CD4-positive, alpha-beta T cell treated with Interferon alpha-2 for 1 hour (primary cell): ENCODE data around the gene ECM1.
A peak's percentile ranks its signal among the peaks of the same experiment; 100 is the strongest.

Source experiments
- DNase-seq, 2 donors: peaks; one replicate each; pipeline ENCODE4 v3.0.0-alpha.2; 2020 to 2022

ECM1 gene

DNA sequence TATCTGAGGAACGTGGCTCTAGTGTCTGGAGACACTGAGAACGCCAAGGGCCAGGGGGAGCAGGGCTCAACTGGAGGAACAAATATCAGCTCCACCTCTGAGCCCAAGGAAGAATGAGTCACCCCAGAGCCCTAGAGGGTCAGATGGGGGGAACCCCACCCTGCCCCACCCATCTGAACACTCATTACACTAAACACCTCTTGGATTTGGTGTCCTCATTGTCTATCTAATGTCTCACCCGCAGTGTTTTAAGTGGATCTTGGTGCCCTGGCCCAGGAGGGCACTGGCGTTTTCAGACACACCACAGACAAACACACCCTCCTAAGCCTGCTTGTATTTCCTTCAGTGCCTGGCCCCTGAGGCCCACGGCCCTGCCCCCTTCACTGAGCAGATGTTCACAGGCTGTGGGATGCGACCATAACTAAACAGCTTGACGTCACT lies 5.5 kb downstream of the ECM1 start:
- DNase-seq, result no peak

DNA sequence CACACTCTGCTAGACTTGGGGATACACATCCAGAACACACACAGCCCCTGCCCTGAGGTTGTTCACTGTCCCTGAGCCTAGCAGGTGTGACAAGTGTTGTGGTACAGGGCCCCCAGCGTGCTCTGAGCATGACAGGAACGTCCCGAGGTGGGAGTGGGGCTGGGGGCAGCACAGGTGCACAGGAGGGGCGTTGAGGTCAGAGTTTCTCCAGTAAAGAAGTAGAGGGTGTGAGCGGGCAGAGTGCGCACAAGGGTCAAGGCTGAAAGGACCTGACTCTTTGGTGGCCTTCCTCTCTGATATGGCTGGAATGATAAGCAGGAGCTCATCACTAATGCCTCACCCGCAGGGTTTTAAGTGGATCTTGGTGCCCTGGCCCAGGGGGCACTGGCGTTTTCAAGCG lies 6.4 kb downstream of the ECM1 start:
- DNase-seq, result no peak

DNA sequence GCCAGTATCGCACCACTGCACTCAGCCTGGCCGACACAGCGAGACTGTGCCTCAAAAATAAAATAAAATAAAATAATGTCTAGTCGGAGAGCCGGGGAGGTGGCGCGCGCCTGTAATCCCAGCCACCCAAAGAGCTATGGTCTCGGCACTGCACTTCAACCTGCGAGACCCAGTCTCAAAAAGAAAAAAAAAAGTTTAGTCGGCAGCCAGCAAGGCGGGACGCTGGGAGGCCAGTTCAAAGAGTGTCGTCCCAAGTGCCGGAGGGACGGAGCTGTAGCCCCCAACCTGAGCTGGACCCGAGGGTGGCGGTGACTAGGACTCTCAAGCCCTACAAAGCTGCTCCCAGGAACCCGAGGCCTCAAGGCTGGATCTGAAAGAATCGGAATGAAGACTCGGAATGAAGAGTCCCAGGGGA lies 7.0 kb downstream of the ECM1 start:
- DNase-seq, result no peak

DNA sequence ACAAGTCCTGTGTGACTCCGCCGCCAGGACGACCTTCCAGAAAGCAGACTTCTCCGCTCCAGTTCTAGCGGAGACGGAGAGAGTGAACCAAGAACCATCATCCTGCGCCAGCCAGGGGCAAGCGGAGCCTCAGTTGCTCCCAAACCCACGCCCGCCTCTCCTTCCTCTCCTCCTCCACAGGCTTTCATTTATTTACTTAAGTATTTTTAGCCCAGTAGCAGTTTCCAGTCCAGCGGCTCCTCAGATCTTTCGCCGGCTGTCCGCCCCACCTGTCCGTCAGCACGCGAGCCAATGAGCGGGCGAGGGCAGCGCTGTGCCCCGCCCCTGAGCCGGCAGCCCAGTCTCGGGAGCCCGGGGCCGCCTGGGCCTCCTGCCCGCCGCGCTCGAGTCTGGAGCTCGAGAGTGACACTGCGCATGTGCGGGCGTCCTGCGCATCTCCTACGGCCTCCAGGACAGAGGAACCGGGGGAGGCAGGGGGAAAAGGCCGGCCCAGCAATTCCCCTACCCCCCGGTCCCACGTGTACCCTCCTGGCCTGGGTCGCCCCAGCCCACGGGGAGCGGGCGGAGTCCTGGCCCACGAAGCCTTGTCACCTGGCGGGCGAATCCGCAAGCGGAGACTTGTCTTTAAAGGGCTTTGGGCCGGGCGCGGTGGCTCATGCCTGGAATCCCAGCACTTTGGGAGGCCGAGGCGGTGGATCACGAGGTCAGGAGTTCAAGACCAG lies 7.6 kb downstream of the ECM1 start, which contains the start of gene FALEC:
FALEC (plus strand) TSS at position 425 of the 722 bp plus-strand sequence.
- DNase-seq, result peak; percentile 93 to 94

DNA sequence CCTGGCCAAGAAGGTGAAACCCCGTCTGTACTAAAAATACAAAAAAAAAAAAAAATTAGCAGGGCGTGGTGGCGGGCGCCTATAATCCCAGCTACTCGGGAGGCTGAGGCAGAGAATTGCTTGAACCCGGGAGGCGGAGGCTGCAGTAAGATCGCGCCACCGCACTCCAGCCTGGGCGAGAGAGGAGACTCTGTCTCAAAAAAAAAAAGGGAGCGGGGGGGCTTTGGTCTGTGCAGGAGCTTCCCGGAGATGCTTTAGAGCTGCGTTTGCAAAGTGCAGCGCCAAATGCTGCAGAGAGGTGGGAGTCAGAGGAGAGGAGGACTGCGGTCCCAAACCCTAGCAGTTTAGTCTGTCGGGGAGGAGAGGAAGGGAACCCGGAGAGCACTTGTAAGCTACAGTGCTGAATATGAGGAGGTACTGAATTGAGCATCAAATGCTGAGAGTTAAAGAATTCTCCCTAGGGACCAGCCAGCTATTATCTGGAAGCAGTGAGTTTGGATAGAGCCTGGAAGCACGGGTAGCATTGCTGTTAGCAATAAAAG lies 8.2 kb downstream of the ECM1 start:
- no peak for DNase-seq

DNA sequence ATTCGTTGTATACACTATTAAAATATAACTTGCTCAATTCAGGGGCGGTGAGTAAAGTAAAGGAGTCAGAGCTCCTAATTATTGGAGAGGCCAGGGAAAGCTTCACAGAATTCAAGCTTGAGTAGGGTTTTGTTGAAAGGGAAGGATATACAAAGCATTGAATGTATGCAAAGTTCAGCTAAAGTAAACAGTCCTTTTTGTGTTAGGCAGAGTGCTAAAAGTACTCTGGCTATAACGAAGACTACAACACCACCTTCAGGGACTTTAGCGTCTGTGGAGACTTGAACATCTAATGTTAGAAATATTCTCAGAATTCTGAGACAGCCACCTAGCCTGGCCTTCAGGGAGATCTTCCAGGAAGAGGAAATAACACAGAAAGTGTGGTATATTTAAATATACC lies 8.7 kb downstream of the ECM1 start:
- peak in 1 of 2 donors; percentile 16 for DNase-seq

DNA sequence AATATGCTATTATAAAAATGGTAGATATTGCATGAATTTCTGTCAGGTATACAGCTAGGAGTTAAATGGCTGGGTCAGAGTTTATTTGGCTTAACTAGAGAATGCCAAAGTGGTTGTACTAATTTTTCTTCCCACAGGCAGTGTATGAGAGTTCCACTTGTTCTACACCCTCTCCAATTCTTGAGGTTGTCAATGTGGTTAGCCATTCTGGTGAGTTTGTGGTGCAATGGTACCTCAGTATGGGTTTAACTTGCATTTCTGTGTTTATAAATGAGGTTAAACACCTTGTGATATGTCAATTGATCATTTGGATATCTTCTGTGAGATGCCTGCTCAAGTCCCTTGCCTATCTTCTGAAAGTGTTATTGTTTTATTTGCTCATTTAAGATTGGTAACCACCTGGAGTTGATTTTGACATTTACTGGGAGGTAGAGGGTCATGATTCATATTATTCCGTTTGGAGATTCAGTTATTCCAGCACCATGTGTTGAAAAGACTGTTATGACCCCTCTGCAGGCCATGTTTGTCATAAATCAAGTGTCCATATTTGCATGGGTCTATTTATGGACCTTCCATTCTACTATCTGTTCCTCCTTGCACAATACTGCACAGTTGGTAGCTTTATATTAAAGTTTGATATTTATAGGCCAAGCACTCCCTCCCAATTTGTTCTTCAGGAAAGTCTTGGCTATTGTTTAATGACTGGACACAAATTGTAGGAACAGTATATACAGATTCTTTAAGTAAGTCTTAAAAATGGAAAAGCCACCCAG lies 13.5 kb downstream of the ECM1 start:
- DNase-seq, result no peak

DNA sequence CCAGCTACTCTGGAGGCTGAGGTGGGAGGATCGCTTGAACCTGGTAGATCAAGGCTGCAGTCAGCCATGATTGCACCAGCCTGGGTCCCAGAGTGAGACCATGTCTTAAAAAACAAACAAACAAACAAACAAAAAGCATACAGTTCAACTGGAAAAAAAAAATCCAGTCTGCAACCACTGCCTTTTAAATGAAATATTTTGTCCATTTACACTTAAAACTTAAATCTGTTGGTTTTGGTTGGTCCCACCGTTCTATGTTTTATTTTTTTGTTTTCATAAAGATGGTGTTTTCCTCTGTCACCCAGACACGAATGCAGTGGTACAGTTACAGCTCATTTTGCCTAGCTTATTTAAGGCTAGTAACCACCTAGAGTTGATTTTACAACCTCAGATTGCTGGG lies 17.4 kb downstream of the ECM1 start:
- no peak for DNase-seq

DNA sequence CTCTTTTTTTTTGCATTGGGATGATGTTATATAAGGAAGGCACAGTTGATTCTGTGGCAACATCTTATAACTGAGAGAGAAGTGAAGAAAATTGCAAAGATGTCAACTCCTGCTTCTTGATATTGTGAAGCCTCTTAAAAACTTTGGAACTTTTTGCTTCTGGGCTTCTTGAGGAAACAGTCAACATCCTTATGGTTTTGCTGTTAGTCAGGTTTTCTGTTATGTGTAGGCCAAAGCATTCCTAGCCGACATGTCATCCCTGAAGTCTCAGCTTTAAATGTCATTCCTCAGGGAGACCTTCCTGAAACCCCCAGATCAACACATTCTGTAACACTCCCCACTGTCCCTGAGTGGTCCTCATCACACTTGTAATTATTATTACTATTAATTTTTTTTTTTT lies 20.3 kb downstream of the ECM1 start:
- no peak for DNase-seq

DNA sequence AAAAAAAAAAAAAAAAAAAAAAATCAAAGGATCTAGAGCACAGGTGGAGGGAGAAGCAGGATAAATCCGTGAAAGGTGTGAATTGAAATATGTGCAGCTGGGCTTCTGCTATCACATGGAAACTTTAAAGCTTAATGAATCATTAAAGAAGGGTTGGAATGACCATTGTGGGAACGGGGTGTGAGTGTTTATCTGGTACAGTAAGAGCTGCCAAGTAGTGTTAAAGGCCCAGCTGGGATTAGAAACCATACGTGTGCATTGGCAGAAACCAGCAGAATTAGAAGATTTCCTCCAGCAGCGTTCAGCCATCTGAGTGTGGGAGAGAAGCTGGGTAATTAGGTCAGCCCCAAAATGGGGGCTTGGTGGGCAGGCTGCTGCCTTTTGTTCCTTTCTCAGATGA lies 21.1 kb downstream of the ECM1 start:
- DNase-seq, result no peak

DNA sequence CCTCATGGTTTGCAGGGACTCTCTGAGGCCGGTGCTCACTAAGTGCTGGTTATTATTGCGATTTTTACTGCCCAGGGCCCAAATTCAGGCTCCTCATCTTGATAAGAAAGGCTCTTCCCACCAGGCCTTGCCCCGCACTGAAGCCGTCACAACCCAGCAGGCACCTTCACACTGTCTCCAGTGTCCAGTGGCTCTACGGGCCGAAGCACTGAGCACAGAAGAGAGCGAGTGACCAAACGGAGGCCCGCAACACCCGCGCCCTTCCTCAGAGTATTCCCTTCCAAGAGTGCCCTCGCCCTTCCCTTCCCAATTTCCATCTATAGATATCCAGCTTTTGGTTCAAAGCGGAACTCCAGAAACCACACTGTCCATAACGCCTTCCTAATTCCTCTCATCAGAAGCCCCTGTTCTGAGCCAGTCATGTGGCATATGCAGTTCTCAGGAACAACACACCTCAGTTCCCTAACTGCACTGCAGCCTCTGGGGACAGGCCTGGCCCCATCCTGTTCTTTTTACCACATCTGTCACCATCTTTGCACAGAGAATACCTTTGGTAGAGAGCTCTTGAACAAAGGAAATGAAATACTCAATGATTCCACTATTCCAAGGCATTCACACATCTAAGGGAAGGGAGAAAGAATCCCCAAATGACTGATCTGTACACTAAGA lies 22.7 kb downstream of the ECM1 start:
- no peak for DNase-seq

DNA sequence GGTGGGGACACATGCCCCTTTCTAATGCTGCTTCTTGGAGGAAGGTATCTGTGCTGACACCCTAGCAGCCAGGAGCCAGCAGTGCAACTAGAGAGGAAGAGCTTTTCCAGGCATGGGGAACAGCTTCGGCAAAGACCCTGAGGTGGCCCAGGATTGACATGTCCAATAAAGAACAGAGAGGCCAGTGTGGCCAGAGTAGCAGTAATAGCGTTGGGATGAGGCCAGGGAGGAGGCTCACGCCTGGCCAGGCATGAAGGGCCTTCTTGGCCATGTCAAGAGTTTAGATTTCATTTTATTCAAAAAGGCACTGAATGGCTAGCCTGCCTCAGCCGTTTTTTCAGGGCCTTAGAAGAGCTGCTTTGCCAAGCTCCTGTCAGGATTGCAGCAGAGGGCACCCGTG lies 25.0 kb downstream of the ECM1 start:
- no peak for DNase-seq

DNA sequence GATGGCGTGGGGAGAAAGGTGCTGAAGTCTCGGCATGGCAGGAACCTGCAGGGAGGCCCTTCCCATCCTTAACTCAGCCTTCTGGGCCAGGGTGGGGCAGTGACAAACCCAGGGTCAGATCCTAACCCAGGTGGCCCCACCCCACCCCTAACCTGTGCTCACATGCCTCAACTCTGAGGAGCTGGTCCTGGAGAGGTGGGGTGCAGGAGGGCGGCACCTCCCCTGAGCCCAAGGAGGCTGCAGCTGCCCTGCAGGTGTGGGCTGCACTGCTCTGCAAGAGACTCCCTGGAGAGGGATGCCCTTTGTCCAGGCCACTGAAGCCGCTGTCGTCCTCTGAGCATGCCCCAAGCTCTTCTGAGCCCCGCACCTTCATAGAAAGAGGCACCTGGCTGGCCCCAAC lies 26.1 kb downstream of the ECM1 start:
- no peak for DNase-seq

DNA sequence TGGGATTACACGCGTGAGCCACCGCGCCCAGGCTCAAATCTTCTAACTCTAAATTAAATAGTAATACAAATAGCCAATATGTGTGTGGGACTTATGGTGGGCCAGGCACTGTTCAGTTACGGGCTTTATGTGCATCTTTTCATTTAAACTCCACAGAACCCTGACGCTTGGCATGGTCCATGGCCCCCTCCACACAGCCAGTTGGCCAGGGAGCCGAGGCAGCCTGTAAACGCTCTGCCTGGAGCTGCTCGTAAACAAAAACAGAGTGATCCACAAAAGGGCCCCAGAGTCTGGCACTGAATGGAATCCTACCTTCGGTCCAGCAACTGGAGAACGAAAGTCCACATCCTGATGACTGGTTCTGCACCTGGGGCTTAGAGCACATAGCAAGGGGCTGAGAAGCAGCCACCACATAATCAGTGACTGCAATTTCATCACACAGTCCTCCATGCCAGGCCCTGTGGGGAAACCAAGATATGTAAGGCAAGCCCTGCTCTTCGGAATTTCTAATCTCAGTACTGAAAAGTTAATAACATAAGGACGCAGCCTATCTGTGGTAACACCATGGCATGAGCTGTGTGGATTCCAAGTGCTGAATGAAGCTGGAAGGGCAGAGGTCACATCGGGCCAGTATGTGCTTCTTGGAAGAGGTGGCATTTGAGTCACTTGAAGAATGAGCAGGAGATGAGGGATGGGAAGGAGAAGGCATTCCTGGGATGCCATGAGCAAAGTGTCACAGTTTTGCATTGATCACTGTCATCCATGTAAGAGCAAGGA lies 27.8 kb downstream of the ECM1 start:
- no peak for DNase-seq

DNA sequence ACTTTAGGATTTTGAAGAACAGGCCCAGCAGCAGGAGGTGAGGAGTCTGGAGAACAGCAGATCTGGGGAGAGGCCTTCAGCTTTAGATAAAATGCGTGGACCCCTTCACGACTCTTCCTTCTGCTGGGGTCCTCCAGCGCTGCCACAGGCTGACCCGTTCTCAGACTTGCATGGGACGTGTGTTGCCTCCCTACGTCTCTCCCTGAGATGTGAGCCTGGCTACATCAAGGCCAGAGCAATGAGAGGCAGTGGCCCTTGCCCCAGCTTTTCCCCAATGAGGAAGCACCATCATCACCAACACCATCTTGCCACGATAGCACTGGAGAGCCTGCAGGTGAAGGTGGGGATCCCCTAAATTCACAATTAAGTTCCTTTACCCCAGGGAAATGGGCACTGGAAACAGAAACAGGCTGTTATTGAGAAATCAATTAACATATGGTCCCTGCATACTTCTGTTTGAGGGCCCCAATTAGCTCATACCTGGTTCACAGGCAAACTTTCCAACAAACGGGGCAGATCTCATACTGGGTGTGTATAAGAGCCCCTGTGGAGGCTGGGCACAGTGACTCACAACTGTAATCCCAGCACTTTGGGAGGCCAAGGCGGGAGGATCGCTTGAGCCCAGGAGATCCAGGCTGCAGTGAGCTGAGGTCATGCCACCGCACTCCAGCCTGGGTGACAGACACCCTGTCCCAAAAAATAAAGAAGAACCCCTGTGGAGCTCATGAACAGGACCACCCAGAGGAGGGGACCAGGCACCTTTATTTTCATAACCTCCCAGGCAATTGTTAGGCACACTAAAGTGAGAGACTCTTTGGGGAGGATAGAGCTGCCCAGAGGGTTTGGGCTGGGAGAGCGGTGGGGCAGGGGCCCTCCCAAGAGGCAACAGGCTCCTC lies 29.2 kb downstream of the ECM1 start:
- no peak for DNase-seq

DNA sequence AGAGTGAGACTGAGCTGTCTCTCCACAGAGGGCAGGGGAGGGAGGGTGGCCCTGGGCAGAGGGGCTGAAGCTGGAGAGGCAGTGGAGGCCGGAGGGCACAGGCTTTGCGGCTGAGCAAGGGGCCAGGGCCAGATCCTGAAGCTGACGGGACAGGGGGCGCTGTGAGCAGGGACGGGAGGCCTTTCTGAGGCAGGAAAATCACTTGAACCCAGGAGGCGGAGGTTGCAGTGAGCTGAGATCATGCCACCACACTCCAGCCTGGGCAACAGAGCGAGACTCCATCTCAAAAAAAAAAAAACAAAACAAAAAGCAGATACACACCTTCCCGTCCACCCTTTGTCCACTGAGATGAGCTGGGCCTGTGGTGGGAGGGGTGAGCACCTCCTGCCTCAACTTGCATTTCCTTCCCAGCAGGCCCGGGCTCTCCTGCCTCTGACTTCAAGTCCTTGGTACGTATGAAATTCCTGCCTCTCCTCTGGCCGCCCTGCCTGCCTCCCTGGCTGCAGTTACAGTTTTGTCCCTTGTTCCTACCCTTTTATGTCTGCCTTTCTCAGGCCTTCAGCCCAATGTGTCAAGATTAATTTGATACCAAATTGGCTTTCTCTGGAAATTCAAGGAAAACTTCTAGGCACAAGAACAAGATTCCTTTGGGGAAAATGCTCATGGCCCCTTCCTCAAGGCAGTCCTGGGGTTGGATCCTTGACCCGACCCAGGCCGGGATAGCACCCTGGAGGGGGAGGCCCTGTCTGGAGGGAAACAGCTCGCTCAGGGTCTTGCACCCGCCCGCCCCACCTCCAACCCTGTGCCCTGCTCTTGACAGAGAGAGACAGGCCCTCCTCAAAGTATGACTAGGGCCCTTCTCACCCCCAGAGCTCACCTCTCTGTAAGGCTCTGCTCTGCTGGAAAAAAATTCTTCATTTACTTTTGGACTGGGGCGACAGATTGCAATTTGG lies 30.1 kb downstream of the ECM1 start:
- DNase-seq, result no peak

DNA sequence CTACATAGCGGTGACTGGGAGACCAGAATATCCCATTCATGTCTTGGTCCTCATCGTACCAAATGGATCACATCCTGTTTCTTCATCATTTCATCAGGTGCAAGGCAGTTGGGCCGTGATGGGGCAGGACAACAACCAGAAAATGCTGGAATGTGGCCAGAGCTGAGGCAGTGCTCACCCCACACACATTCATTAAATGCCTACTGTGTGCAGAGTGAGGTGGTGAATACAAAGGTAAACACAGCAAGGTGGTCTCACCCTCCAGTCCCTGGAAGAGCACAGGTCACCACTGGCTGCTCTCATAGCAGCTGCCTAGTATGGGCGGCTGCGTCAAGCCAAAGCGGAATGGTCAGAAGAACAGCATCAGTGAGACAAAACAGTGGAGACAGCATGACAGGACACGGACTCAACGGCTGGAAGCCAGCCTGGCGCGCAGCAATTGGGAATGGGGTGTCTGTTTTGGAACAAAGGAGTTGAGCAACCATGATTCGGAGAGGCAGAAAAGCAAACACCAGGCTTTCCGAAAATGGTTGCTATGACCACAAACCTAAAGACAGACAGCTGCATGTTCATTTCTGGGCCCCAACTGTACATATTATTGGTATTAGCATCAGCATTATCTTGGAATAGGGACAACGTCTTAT lies 35.7 kb downstream of the ECM1 start:
- no peak for DNase-seq

DNA sequence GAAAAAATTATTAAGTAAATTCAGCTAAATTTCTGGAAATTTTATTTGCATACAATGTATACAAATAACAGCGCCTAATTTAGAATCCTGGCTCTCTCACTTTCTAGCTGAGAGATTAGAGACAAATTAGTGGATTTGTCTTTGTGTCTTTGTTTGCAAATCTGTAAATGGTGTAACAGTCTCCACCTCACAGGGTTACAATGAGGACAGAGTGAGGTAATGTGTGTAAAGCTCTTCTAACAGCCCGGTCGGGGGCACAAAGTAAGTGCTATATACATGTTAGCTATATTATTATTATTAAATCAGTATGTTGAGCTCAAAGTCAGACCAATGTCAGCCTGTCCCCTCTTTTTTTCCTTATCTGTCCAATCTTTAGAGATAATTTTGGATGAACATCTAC lies 36.3 kb downstream of the ECM1 start:
- DNase-seq, result no peak

DNA sequence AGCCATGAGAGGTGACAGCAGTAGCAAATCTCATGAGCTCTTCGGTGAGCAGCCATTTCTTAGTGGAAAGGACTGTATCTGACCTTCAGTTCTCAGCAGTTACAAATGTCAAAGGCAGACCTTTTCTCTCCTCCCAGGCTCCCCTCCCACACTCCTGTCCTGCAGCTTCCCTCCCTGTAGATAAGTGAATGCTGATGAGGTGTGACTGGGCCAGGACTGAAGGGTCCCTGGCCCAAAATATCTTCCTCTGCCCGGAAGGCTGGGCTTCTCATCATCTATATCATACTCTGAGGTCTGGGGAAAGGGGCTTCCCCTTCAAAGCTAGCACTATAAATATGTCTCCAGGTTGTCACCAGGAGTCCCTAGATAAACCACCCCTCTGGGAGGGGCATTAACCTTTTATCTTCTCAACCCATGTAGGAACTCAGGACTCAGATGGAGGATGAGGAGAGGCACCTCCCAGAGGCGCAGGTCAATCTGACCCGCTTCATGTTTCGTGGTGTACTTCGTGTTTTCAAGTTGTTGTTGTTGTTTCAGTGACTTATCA lies 37.6 kb downstream of the ECM1 start:
- DNase-seq, result no peak
